ENCODE results near the gene C8A.

Gene C8A

GRCh38 chr1:56938646-56939045, 84.0 kb downstream of the C8A start:
- Mint-ChIP-seq H3K9me3 (no peaks in the 10 kb centered on the region), H3K4me3 (no peak overlapping the region), H3K27ac (no peak overlapping the region), H3K36me3 (ENCODE audit: low read depth) (no peaks in the 10 kb centered on the region), H3K4me1 (ENCODE audit: low read depth) (no peaks in the 10 kb centered on the region), H3K27me3 (ENCODE audit: low read depth) (no peaks in the 10 kb centered on the region)

- Mint-ChIP-seq H3K4me3 (no peak overlapping the region), H3K27ac (no peak overlapping the region), H3K36me3 (ENCODE audit: low read depth) (no peaks in the 10 kb centered on the region), H3K4me1 (ENCODE audit: low read depth) (no peaks in the 10 kb centered on the region), H3K9me3 (no peaks in the 10 kb centered on the region), H3K27me3 (ENCODE audit: low read depth) (no peaks in the 10 kb centered on the region)
Observed at GRCh38 chr1:56939209-56939608, 84.6 kb downstream of the C8A start.

- Mint-ChIP-seq H3K27ac (no peak overlapping the region), H3K36me3 (ENCODE audit: low read depth) (no peaks in the 10 kb centered on the region), H3K4me1 (ENCODE audit: low read depth) (no peaks in the 10 kb centered on the region), H3K4me3 (no peak overlapping the region), H3K9me3 (no peaks in the 10 kb centered on the region), H3K27me3 (ENCODE audit: low read depth) (no peaks in the 10 kb centered on the region)
Observed at GRCh38 chr1:56940039-56940438, 85.4 kb downstream of the C8A start.

GRCh38 chr1:56948403-56949023, 93.9 kb downstream of the C8A start:
- no peaks in the 10 kb centered on the region for H3K4me1 Mint-ChIP-seq (ENCODE audit: low read depth)
- H3K27ac Mint-ChIP-seq = no peak overlapping the region
- H3K27me3 Mint-ChIP-seq (ENCODE audit: low read depth) = no peaks in the 10 kb centered on the region
- H3K4me3 Mint-ChIP-seq = no peak overlapping the region
- no peaks in the 10 kb centered on the region for H3K36me3 Mint-ChIP-seq (ENCODE audit: low read depth)
- no peaks in the 10 kb centered on the region for H3K9me3 Mint-ChIP-seq

GRCh38 chr1:56952501-56952900, 97.9 kb downstream of the C8A start:
- H3K27me3 Mint-ChIP-seq (ENCODE audit: low read depth) = no peaks in the 10 kb centered on the region
- no peak overlapping the region for H3K27ac Mint-ChIP-seq
- no peaks in the 10 kb centered on the region for H3K9me3 Mint-ChIP-seq
- no peaks in the 10 kb centered on the region for H3K36me3 Mint-ChIP-seq (ENCODE audit: low read depth)
- no peaks in the 10 kb centered on the region for H3K4me1 Mint-ChIP-seq (ENCODE audit: low read depth)
- no peak overlapping the region for H3K4me3 Mint-ChIP-seq

- Mint-ChIP-seq H3K4me1 (ENCODE audit: low read depth) (no peaks in the 10 kb centered on the region), H3K36me3 (ENCODE audit: low read depth) (no peaks in the 10 kb centered on the region), H3K4me3 (no peak overlapping the region), H3K9me3 (no peaks in the 10 kb centered on the region), H3K27me3 (ENCODE audit: low read depth) (no peaks in the 10 kb centered on the region), H3K27ac (no peak overlapping the region)
Observed at GRCh38 chr1:56953386-56953785, 98.8 kb downstream of the C8A start.

GRCh38 chr1:56954664-56955063, 100.1 kb downstream of the C8A start:
- no peaks in the 10 kb centered on the region for H3K9me3 Mint-ChIP-seq
- H3K27ac Mint-ChIP-seq = no peak overlapping the region
- no peak overlapping the region for H3K4me3 Mint-ChIP-seq
- H3K36me3 Mint-ChIP-seq (ENCODE audit: low read depth) = no peaks in the 10 kb centered on the region
- no peaks in the 10 kb centered on the region for H3K4me1 Mint-ChIP-seq (ENCODE audit: low read depth)
- H3K27me3 Mint-ChIP-seq (ENCODE audit: low read depth) = no peaks in the 10 kb centered on the region

- Mint-ChIP-seq H3K4me1 (ENCODE audit: low read depth) (no peaks in the 10 kb centered on the region), H3K27ac (no peak overlapping the region), H3K4me3 (no peak overlapping the region), H3K27me3 (ENCODE audit: low read depth) (no peaks in the 10 kb centered on the region), H3K9me3 (no peaks in the 10 kb centered on the region), H3K36me3 (ENCODE audit: low read depth) (no peaks in the 10 kb centered on the region)
Observed at GRCh38 chr1:56957931-56958330, 103.3 kb downstream of the C8A start.

GRCh38 chr1:56958526-56958925, 103.9 kb downstream of the C8A start:
- Mint-ChIP-seq H3K27ac (no peak overlapping the region), H3K4me3 (no peak overlapping the region), H3K4me1 (ENCODE audit: low read depth) (no peaks in the 10 kb centered on the region), H3K27me3 (ENCODE audit: low read depth) (no peaks in the 10 kb centered on the region), H3K9me3 (no peaks in the 10 kb centered on the region), H3K36me3 (ENCODE audit: low read depth) (no peaks in the 10 kb centered on the region)

- H3K4me3 Mint-ChIP-seq = no peak overlapping the region
- no peak overlapping the region for H3K27ac Mint-ChIP-seq
- H3K4me1 Mint-ChIP-seq (ENCODE audit: low read depth) = no peaks in the 10 kb centered on the region
- no peaks in the 10 kb centered on the region for H3K9me3 Mint-ChIP-seq
- H3K27me3 Mint-ChIP-seq (ENCODE audit: low read depth) = no peaks in the 10 kb centered on the region
- H3K36me3 Mint-ChIP-seq (ENCODE audit: low read depth) = no peaks in the 10 kb centered on the region
Observed at GRCh38 chr1:56961426-56961825, 106.8 kb downstream of the C8A start.

GRCh38 chr1:56963667-56964066, 109.1 kb downstream of the C8A start:
- H3K4me1 Mint-ChIP-seq (ENCODE audit: low read depth) = no peaks in the 10 kb centered on the region
- H3K4me3 Mint-ChIP-seq = no peak overlapping the region
- H3K27ac Mint-ChIP-seq = no peak overlapping the region
- H3K27me3 Mint-ChIP-seq (ENCODE audit: low read depth) = no peaks in the 10 kb centered on the region
- no peaks in the 10 kb centered on the region for H3K36me3 Mint-ChIP-seq (ENCODE audit: low read depth)
- no peaks in the 10 kb centered on the region for H3K9me3 Mint-ChIP-seq

- H3K27me3 Mint-ChIP-seq (ENCODE audit: low read depth) = no peaks in the 10 kb centered on the region
- no peaks in the 10 kb centered on the region for H3K36me3 Mint-ChIP-seq (ENCODE audit: low read depth)
- no peak overlapping the region for H3K27ac Mint-ChIP-seq
- H3K9me3 Mint-ChIP-seq = no peaks in the 10 kb centered on the region
- no peaks in the 10 kb centered on the region for H3K4me1 Mint-ChIP-seq (ENCODE audit: low read depth)
- no peak overlapping the region for H3K4me3 Mint-ChIP-seq
Observed at GRCh38 chr1:56964349-56965017, 109.9 kb downstream of the C8A start.

GRCh38 chr1:56965191-56965590, 110.6 kb downstream of the C8A start:
- no peaks in the 10 kb centered on the region for H3K36me3 Mint-ChIP-seq (ENCODE audit: low read depth)
- H3K4me1 Mint-ChIP-seq (ENCODE audit: low read depth) = no peaks in the 10 kb centered on the region
- no peaks in the 10 kb centered on the region for H3K9me3 Mint-ChIP-seq
- no peak overlapping the region for H3K27ac Mint-ChIP-seq
- no peaks in the 10 kb centered on the region for H3K27me3 Mint-ChIP-seq (ENCODE audit: low read depth)
- H3K4me3 Mint-ChIP-seq = no peak overlapping the region

- no peaks in the 10 kb centered on the region for H3K4me1 Mint-ChIP-seq (ENCODE audit: low read depth)
- no peaks in the 10 kb centered on the region for H3K36me3 Mint-ChIP-seq (ENCODE audit: low read depth)
- no peaks in the 10 kb centered on the region for H3K9me3 Mint-ChIP-seq
- H3K4me3 Mint-ChIP-seq = no peak within 1 kb of the TSS
- H3K27me3 Mint-ChIP-seq (ENCODE audit: low read depth) = no peaks in the 10 kb centered on the region
- H3K27ac Mint-ChIP-seq = no peak within 1 kb of the TSS
Observed at GRCh38 chr1:56965916-56966697, 111.5 kb downstream of the C8A start, which contains the start of gene C8B. Gene C8B (minus strand): TSS chr1:56966015. CDS start chr1:56965948, 67 bp downstream.

GRCh38 chr1:56966698-56966999, 112.1 kb downstream of the C8A start:
- Mint-ChIP-seq H3K4me3 (no peak overlapping the region), H3K4me1 (ENCODE audit: low read depth) (no peaks in the 10 kb centered on the region), H3K27ac (no peak overlapping the region), H3K9me3 (no peaks in the 10 kb centered on the region), H3K36me3 (ENCODE audit: low read depth) (no peaks in the 10 kb centered on the region), H3K27me3 (ENCODE audit: low read depth) (no peaks in the 10 kb centered on the region)

All from T-helper 1 cell treated with Interleukin-12 subunit alpha and Interleukin-12 subunit beta and Interleukin-4 antibody, amounts not matched to agents 30 μg/mL and 1 μg/mL, for 36 hours (primary cell).